Measurements from ENCODE around the gene FAM98B.

FAM98B gene

GRCh38 chr15:38440353-38441129, 13.4 kb upstream of the FAM98B start:
- peak; percentile 96 for TF ChIP-seq CTCF (conservative IDR thresholded peaks at IDR 0.05; ENCODE audit: low read length)
- no peak overlapping the region for H3K4me3 ChIP-seq (ENCODE audit: low read length)
- DNase-seq (ENCODE audit: low read depth), result peak; percentile 59

DNA sequence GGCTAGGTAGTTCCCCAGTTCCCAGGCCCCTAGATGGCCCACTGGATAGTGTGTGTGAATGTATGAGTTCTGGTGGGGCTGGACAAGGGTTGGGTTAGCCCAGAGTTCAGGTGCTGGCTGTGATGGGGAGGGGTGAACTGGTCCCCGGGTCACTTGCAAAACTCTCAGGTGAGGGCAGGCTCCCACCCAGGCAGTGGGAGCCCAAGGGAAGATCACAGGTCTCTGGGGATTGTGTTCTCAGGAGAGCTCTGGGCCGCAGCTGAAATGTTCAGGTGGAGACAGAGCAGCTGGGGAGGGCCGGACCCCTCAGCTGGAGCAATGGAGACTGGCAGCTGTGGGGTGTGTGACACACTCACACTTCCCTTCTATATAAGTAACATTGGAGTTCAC, 12.8 kb upstream of the FAM98B start:
- no peak for DNase-seq (ENCODE audit: low read depth)
- no peak overlapping the region for H3K4me3 ChIP-seq (ENCODE audit: low read length)
- TF ChIP-seq CTCF (conservative IDR thresholded peaks at IDR 0.05; ENCODE audit: low read length), result no peak

- no peak for TF ChIP-seq CTCF (conservative IDR thresholded peaks at IDR 0.05; ENCODE audit: low read length)
- H3K4me3 ChIP-seq (ENCODE audit: low read length), result peak overlapping the region; percentile 99
- no peak for DNase-seq (ENCODE audit: low read depth)
Observed at GRCh38 chr15:38454696-38455090, 766 bp downstream of the FAM98B start.

DNA sequence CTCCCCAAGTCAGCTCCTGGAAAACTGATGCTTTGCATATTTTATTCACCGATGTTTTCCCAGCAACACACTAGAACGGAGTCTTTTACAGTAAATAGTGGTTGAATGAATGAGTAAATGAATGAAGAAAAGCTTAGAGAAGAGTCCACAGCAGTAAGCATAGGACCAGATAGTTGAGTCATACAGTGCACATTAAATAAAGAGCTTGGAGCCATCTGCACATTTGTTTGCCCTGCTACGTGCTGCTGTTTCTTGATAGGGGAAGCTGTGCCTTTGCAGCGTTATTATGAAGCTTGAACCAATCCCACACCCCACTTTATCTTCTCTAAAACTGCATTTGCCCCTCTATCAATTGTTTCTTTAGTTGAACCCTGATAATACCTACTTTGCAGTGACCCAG, 1.2 kb downstream of the FAM98B start:
- peak overlapping the region; percentile 99 for H3K4me3 ChIP-seq (ENCODE audit: low read length)
- no peak for TF ChIP-seq CTCF (conservative IDR thresholded peaks at IDR 0.05; ENCODE audit: low read length)
- no peak for DNase-seq (ENCODE audit: low read depth)

- no peak overlapping the region for H3K4me3 ChIP-seq (ENCODE audit: low read length)
- TF ChIP-seq CTCF (conservative IDR thresholded peaks at IDR 0.05; ENCODE audit: low read length), result no peak
- DNase-seq (ENCODE audit: low read depth), result no peak
Observed at GRCh38 chr15:38458646-38459045, 4.7 kb downstream of the FAM98B start.

- DNase-seq (ENCODE audit: low read depth), result no peak
- TF ChIP-seq CTCF (conservative IDR thresholded peaks at IDR 0.05; ENCODE audit: low read length), result no peak
- H3K4me3 ChIP-seq (ENCODE audit: low read length), result no peak overlapping the region
Observed at GRCh38 chr15:38459480-38459879, 5.6 kb downstream of the FAM98B start.

GRCh38 chr15:38460543-38460942, 6.6 kb downstream of the FAM98B start:
- no peak for TF ChIP-seq CTCF (conservative IDR thresholded peaks at IDR 0.05; ENCODE audit: low read length)
- H3K4me3 ChIP-seq (ENCODE audit: low read length), result no peak overlapping the region
- DNase-seq (ENCODE audit: low read depth), result no peak

All from AG10803 (cell line).